ENCODE measurements around the gene ZGPAT. TPM values are rescaled to one million over a fixed set of nuclear protein-coding genes. Genes with fewer than 3 reads are reported as not detected.

Gene ZGPAT
- total RNA-seq, 1 experiment from 2014 or later, result 69.3 TPM

DNA sequence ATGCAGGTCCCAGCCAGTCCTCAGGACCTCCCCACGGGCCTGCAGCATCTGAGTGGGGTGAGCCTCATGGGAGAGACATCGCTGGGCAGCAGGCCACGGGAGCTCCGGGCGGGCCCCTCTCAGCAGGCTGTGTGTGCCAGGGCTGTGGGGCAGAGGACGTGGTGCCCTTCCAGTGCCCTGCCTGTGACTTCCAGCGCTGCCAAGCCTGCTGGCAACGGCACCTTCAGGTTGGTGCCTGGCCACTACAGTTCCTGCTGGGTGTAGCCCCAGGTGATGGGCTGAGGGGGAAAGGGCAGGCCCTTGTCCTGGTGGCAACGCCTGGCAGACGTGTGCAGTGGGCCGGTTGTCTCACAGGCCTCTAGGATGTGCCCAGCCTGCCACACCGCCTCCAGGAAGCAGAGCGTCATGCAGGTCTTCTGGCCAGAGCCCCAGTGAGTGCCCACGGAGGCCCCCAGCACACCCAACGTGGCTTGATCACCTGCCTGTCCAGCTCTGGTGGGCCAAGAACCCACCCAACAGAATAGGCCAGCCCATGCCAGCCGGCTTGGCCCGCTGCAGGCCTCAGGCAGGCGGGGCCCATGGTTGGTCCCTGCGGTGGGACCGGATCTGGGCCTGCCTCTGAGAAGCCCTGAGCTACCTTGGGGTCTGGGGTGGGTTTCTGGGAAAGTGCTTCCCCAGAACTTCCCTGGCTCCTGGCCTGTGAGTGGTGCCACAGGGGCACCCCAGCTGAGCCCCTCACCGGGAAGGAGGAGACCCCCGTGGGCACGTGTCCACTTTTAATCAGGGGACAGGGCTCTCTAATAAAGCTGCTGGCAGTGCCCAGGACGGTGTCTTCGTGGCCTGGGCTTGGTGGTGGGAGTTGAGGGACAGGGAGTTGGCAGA lies 12.2 kb upstream of the ZGPAT start:
- peak; percentile 39 to 45 for DNase-seq
- H3K27me3 ChIP-seq (replicated peaks; ENCODE audit: control insufficient read depth, insufficient read depth, low read length), result no peaks in the 10 kb centered on the region
- CTCF ChIA-PET, result interaction anchor here (1.0 to 1.4 kb wide), 2 partner anchors 12 to 156 kb away, joined by 3 to 4 read pairs; partner anchors contain the start of genes ARFRP1 and ZGPAT
- peaks cover 11% of the 10 kb centered on the region for H3K4me1 Mint-ChIP-seq (ENCODE audit: low read depth, unreplicated experiment)
- no peaks in the 10 kb centered on the region for H3K9me3 Mint-ChIP-seq (ENCODE audit: unreplicated experiment)
- H3K4me3 ChIP-seq (ENCODE audit: low read depth, low read length), result no peak overlapping the region
- no peaks in the 10 kb centered on the region; the same call in 1 of the 2 replicates for H3K36me3 ChIP-seq (ENCODE audit: control insufficient read depth, insufficient read depth, low read length)
- intact Hi-C loops (cut with micrococcal nuclease; ENCODE audit: unreplicated experiment), result no loop called here
- H3K27ac Mint-ChIP-seq (ENCODE audit: unreplicated experiment), result peak overlapping the region; percentile 94
- TF ChIP-seq, protein P1, sequence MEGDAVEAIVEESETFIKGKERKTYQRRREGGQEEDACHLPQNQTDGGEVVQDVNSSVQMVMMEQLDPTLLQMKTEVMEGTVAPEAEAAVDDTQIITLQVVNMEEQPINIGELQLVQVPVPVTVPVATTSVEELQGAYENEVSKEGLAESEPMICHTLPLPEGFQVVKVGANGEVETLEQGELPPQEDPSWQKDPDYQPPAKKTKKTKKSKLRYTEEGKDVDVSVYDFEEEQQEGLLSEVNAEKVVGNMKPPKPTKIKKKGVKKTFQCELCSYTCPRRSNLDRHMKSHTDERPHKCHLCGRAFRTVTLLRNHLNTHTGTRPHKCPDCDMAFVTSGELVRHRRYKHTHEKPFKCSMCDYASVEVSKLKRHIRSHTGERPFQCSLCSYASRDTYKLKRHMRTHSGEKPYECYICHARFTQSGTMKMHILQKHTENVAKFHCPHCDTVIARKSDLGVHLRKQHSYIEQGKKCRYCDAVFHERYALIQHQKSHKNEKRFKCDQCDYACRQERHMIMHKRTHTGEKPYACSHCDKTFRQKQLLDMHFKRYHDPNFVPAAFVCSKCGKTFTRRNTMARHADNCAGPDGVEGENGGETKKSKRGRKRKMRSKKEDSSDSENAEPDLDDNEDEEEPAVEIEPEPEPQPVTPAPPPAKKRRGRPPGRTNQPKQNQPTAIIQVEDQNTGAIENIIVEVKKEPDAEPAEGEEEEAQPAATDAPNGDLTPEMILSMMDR (IDR thresholded peaks at IDR 0.05; ENCODE audit: insufficient read depth in 1 of 2, low read depth in 1 of 2, low read length in 1 of 2, severe bottlenecking in 1 of 2, unreplicated experiment in 1 of 2), result no peak
- POLR2A ChIA-PET, result interaction anchor here (1.7 kb wide), 1 partner anchor 13 kb away, joined by 7 read pairs; the partner anchor contains the start of genes ARFRP1 and ZGPAT
- peaks cover 97% of the 10 kb centered on the region for H3K36me3 Mint-ChIP-seq (ENCODE audit: insufficient read depth, unreplicated experiment)
- H3K4me1 ChIP-seq, result peaks cover 26% of the 10 kb centered on the region
- BruUV-seq (replicated peaks), result no TSS peak
- peaks cover 3% of the 10 kb centered on the region; the same call in 1 of the 2 replicates for H3K9me3 ChIP-seq
- H3K4me3 Mint-ChIP-seq (ENCODE audit: unreplicated experiment), result peak overlapping the region; percentile 66
- peaks cover 2% of the 10 kb centered on the region for H3K27me3 Mint-ChIP-seq (ENCODE audit: insufficient read depth, unreplicated experiment)

DNA sequence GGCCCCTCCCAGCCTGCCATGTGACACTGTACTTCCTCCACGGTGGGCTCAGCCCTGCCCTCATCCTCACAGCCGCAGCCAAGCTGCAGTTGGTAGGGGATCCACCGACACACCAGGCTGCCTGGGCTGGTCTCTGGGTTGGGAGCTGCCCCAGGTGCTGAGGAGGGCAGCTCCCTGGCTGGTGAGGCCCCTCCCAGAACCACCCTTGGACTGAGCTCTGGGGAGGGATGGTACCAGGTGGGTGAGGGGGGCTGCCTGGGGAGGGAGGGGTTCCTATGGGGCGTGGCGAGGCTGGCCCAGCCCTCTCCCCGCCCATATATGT lies 11.6 kb upstream of the ZGPAT start:
- Mint-ChIP-seq H3K9me3 (ENCODE audit: unreplicated experiment) (no peaks in the 10 kb centered on the region), H3K36me3 (ENCODE audit: insufficient read depth, unreplicated experiment) (peaks cover 100% of the 10 kb centered on the region), H3K4me1 (ENCODE audit: low read depth, unreplicated experiment) (peaks cover 11% of the 10 kb centered on the region), H3K27ac (ENCODE audit: unreplicated experiment) (peak overlapping the region; percentile 94), H3K4me3 (ENCODE audit: unreplicated experiment) (peak overlapping the region; percentile 66), H3K27me3 (ENCODE audit: insufficient read depth, unreplicated experiment) (peaks cover 2% of the 10 kb centered on the region)
- H3K4me1 ChIP-seq, result peaks cover 26% of the 10 kb centered on the region
- no peak overlapping the region for H3K4me3 ChIP-seq (ENCODE audit: low read depth, low read length)
- TF ChIP-seq, protein P1 (IDR thresholded peaks at IDR 0.05; ENCODE audit: insufficient read depth in 1 of 2, low read depth in 1 of 2, low read length in 1 of 2, severe bottlenecking in 1 of 2, unreplicated experiment in 1 of 2), result no peak
- no peaks in the 10 kb centered on the region for H3K27me3 ChIP-seq (replicated peaks; ENCODE audit: control insufficient read depth, insufficient read depth, low read length)
- ChIA-PET POLR2A (interaction anchor here (1.7 kb wide), 1 partner anchor 12 kb away, joined by 7 read pairs; the partner anchor contains the start of genes ARFRP1 and ZGPAT), CTCF (interaction anchor here (1.0 to 1.4 kb wide), 2 partner anchors 12 to 157 kb away, joined by 3 to 4 read pairs; partner anchors contain the start of genes ARFRP1 and ZGPAT)
- no peaks in the 10 kb centered on the region; the same call in 1 of the 2 replicates for H3K36me3 ChIP-seq (ENCODE audit: control insufficient read depth, insufficient read depth, low read length)
- BruUV-seq (replicated peaks), result no TSS peak
- peaks cover 3% of the 10 kb centered on the region; the same call in 1 of the 2 replicates for H3K9me3 ChIP-seq
- DNase-seq, result peak in 1 of 2 experiments; percentile 78
- intact Hi-C loops (cut with micrococcal nuclease; ENCODE audit: unreplicated experiment), result no loop called here

GRCh38 chr20:63696628-63697356 lies 11.0 kb upstream of the ZGPAT start, which contains the start of gene TNFRSF6B:
TSS of gene TNFRSF6B (plus strand) at chr20:63696652. CDS start at chr20:63696768, 116 bp downstream.
- Mint-ChIP-seq H3K27me3 (ENCODE audit: insufficient read depth, unreplicated experiment) (peaks cover 2% of the 10 kb centered on the region), H3K4me3 (ENCODE audit: unreplicated experiment) (peak within 1 kb of the TSS; percentile 66), H3K9me3 (ENCODE audit: unreplicated experiment) (no peaks in the 10 kb centered on the region), H3K36me3 (ENCODE audit: insufficient read depth, unreplicated experiment) (peaks cover 100% of the 10 kb centered on the region), H3K27ac (ENCODE audit: unreplicated experiment) (peak within 1 kb of the TSS; percentile 94), H3K4me1 (ENCODE audit: low read depth, unreplicated experiment) (peaks cover 11% of the 10 kb centered on the region)
- no TSS peak for BruUV-seq (replicated peaks)
- Histone ChIP-seq H3K9me3 (peaks cover 3% of the 10 kb centered on the region; the same call in 1 of the 2 replicates), H3K36me3 (ENCODE audit: control insufficient read depth, insufficient read depth, low read length) (no peaks in the 10 kb centered on the region; the same call in 1 of the 2 replicates), H3K4me3 (ENCODE audit: low read depth, low read length) (no peak within 1 kb of the TSS), H3K4me1 (peaks cover 26% of the 10 kb centered on the region), H3K27me3 (replicated peaks; ENCODE audit: control insufficient read depth, insufficient read depth, low read length) (no peaks in the 10 kb centered on the region)
- TF ChIP-seq, protein P1 (IDR thresholded peaks at IDR 0.05; ENCODE audit: insufficient read depth in 1 of 2, low read depth in 1 of 2, low read length in 1 of 2, severe bottlenecking in 1 of 2, unreplicated experiment in 1 of 2), result no peak
- ChIA-PET POLR2A (interaction anchor here (0.6 to 1.7 kb wide), 2 partner anchors 12 to 159 kb away, joined by 3 to 7 read pairs; partner anchors contain the start of genes ARFRP1, PTK6 and ZGPAT), CTCF (interaction anchor here (1.4 kb wide), 1 partner anchor 157 kb away, joined by 4 read pairs; no protein-coding TSS in a partner anchor)
- peak; percentile 62 to 63 for DNase-seq
- intact Hi-C loops (cut with micrococcal nuclease; ENCODE audit: unreplicated experiment), result no loop called here

Data from Caco-2 (cell line).